ENCODE measurements around the gene RBM47. TPM values are rescaled to one million over a fixed set of nuclear protein-coding genes. Genes with fewer than 3 reads are reported as not detected.
"Not testable (repeated sequence)": the region's sequence is repeated elsewhere in the genome, so short reads cannot be mapped to it uniquely, and the experiment has no call there.

The RBM47 gene
- total RNA-seq, 1 donor, result 0.72 TPM

DNA sequence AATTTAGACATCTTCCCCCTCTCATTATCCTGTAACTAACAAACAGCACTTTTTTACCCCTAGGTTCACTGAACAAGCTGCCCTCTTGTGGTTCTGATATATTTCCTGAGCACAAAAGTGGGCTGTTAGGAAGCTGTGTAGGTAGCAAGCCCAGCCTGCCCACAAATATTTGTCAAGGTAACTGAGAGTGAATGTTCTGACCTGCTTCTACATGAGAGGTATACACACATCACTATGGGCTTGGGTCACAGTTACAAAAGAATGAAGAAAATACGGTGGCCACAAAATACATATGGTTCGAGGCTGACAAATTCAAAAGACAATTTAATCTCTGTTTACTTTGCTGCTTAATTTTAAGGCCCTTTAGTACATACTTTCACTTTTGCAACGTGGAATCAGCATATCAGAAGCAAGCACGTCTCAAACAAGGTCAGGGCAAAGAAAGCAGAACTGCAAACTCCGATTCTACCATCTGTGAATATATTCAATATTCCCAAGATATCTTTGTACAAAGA is 78.7 kb downstream of the RBM47 start:
- peak; percentile 68 for DNase-seq (ENCODE audit: low read depth)
- TF ChIP-seq CTCF (IDR thresholded peaks at IDR 0.05; ENCODE audit: insufficient read depth, low read length), result peak; percentile 65
- peak overlapping the region; percentile 40 for H3K4me3 ChIP-seq (ENCODE audit: low read depth, low read length)

GRCh38 chr4:40550196-40550595 is 79.5 kb downstream of the RBM47 start:
- H3K4me3 ChIP-seq (ENCODE audit: low read depth, low read length), result no peak overlapping the region
- no peak for TF ChIP-seq CTCF (IDR thresholded peaks at IDR 0.05; ENCODE audit: insufficient read depth, low read length)
- DNase-seq (ENCODE audit: low read depth), result no peak

DNA sequence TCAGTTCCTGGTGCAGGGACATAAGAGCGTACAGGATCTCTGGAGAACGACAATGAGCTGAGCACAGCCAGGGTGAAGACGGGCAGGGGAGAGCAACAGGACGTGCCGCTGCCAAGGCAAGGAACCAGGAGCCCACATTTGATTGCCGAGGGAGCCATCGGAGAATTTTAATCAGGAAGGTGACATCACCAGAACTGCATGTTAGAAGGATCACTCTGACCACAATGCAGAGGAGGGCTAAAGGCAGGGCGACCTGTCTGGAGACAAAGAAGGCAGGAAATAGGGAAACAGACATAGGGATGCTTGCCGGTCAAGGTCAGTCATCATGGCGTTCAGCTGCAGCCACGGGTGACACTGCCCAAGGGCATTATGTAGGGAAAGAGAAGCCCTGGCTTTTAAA is 81.4 kb downstream of the RBM47 start:
- no peak for TF ChIP-seq CTCF (IDR thresholded peaks at IDR 0.05; ENCODE audit: insufficient read depth, low read length)
- no peak for DNase-seq (ENCODE audit: low read depth)
- H3K4me3 ChIP-seq (ENCODE audit: low read depth, low read length), result no peak overlapping the region

- TF ChIP-seq CTCF (IDR thresholded peaks at IDR 0.05; ENCODE audit: insufficient read depth, low read length), result no peak
- H3K4me3 ChIP-seq (ENCODE audit: low read depth, low read length), result no peak overlapping the region
- DNase-seq (ENCODE audit: low read depth), result no peak
Observed at GRCh38 chr4:40547789-40548132, 81.9 kb downstream of the RBM47 start.

DNA sequence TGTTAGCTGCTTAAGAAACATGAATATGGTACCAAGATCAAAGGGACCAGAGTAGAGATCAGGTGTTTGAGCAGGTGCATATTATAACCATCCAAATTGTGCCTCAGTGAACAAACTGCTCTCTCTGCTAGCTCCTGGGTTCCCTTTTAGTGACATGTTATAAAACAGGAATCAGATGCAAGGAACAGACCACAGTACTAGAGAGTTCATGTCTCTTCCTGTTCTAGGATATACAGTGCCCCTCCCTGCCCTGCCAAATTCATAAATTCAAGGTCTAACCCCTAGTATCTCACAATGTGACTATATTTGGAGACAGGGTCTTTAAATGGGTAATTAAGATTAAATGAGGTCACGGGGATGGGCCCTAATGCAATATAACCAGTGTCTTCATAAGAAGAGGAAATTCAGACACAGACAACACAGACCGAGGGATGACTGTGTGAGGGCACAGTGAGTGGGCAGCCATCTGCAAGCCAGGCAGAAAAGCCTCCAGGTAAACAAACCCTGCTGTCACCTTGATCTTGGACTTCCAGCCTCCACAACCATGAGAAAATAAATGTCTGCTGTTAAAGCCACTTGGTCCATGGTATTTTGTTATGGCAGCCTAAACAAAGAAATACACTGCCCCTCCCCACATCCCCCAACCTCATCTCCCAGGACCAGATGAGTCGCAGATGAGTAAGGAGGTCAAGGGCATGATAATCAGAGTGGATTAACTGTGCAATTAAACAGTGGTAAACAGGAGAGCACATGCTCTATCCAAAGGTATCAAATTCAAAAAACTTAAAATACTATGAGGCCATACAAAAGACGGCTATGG is 82.5 kb downstream of the RBM47 start:
- no peak for DNase-seq (ENCODE audit: low read depth)
- no peak for TF ChIP-seq CTCF (IDR thresholded peaks at IDR 0.05; ENCODE audit: insufficient read depth, low read length)
- H3K4me3 ChIP-seq (ENCODE audit: low read depth, low read length), result no peak overlapping the region

- H3K4me3 ChIP-seq (ENCODE audit: low read depth, low read length), result no peak overlapping the region
- no peak for TF ChIP-seq CTCF (IDR thresholded peaks at IDR 0.05; ENCODE audit: insufficient read depth, low read length)
- DNase-seq (ENCODE audit: low read depth), result no peak
Observed at GRCh38 chr4:40546506-40546905, 83.2 kb downstream of the RBM47 start.

- not testable (repeated sequence) for H3K4me3 ChIP-seq (ENCODE audit: low read depth, low read length); DNase-seq (ENCODE audit: low read depth)
Observed at GRCh38 chr4:40545487-40545886, 84.2 kb downstream of the RBM47 start.

Measured in fibroblast of the aortic adventitia (primary cell).